ENCODE measurements around the gene SAE1. TPM values are rescaled to one million over a fixed set of nuclear protein-coding genes. Genes with fewer than 3 reads are reported as not detected.
"Not testable (repeated sequence)": the region's sequence is repeated elsewhere in the genome, so short reads cannot be mapped to it uniquely, and the experiment has no call there.

Gene SAE1
- total RNA-seq, 1 donor from 2014 or later, result 57.4 TPM

DNA sequence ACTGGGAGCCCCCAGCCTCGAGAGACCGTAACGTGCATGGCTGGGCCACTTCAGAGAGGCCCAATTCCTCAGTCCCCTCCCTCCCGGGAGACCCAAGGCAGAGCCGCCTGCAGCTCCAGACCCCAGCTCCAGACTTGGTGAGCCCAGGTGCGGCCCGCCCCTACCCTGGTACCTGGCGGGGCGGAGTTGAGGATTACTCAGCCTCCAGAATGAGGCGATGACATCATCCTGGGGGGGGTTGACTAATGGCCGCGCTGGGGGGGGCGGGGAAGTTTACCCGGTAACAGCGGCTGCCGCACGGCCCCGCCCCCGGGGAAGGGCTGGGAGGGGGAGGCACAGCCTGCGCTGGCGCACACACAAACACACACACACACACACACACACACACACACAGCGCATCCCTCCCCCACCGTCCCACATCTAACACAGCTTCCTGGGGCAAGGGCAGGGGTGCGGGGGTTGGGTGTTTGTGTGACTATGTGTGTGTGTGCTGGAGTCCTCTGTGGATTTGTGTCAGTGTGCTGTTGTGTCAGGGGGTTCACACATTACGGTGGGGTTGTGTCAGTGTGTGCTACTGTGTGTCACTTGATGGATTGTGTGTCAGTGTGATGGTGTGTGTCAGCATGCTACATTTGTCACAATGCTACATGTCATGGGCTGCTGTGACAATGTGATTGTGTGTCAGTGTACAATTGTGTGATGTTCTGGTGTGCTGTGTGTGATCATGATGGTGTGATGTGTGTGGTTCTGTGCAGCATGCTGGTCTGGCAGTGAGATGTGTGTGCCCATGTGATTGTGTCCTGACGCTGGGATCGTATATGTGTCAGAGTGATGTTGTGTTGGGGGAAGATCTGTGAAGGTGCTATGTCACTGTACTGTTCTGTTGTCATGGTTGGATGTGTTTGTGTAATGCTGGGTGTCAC is 110.6 kb downstream of the SAE1 start:
- DNase-seq (ENCODE audit: low spot score), result peak; percentile 85

DNA sequence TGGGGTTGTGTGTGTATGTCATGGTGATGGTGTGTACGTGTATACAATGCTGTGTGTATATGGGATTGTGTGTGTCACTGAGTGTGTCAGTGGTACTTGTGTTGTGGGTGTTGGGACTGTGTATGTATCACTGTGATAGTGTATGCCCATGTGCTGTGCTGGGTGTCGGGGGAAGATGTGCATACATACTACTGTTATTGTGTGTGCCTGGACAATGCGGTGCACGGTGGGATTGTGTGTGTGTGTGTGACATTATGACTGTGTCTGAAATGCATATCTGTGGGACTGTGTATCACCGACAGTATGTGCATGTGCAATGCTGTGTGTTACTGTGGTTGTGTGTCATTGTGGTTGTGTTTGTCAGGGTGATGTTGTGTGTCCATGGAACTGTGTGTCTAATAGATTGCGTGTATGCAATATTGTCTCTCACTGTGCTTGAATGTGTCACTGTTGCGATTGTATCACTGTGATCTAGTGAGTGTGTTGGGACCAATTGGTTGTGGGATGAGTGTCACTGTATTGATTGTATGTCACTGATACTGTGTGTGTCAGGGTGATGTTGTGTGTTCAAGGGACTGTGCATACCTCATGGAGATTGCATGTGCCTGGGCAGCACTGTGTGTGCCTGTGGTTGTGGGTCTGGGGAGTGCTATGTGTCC is 111.4 kb downstream of the SAE1 start:
- no peak for DNase-seq (ENCODE audit: low spot score)

DNA sequence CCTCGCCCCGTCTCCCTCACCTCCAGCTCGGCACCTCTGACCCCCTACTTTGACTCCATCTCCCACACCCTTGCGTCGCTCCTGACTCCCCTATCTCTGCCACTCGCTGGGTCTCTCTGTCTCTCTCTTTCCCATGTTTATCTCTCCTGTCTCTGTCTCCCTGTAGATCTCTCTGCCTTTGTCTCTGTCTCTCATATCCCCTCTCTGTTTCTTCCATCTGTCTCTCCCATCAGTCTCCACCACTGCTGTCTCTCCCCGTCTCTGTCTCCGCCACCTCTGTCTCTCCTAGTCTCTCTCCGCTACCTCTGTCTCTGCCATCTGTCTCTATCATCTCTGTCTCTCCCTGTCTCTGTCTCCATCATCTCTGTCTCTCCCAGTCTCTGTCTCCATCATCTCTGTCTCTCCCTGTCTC is 112.7 kb downstream of the SAE1 start:
- DNase-seq (ENCODE audit: low spot score), result no peak

DNA sequence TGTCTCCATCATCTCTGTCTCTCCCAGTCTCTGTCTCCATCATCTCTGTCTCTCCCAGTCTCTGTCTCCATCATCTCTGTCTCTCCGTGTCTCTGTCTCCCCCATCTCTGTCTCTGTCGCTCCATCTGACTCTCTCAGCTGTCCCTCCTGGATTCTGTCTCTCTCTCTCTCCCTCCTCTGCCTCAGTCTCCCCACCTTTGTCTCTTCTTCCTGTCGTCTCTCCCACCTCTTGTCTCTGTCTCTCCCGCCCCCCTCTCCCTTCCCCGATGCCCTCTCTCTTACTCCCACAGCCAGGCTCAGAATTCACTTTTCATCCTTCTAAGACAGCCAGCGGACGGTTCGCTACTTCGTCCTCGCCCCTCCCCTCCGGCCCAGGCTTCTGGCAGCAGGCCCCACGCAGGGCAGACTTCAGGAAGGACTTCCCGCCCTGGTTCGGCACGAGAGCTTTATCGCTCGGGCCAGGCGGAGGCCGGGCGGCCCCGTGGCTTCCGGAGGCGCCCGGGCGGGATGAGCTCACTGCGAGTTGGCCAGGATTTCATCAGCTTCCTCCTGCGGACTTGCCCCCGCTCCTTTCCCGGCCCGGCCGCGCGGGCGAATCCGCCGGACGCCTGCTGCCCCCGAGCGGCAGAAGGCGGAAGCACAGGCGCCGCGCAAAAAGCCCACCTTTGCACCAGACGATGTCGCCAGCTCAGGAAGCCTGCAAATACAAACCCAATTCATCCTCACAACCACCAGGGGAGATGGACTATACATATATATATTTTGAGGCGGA is 113.3 kb downstream of the SAE1 start:
- peak; percentile 93 for DNase-seq (ENCODE audit: low spot score)

DNA sequence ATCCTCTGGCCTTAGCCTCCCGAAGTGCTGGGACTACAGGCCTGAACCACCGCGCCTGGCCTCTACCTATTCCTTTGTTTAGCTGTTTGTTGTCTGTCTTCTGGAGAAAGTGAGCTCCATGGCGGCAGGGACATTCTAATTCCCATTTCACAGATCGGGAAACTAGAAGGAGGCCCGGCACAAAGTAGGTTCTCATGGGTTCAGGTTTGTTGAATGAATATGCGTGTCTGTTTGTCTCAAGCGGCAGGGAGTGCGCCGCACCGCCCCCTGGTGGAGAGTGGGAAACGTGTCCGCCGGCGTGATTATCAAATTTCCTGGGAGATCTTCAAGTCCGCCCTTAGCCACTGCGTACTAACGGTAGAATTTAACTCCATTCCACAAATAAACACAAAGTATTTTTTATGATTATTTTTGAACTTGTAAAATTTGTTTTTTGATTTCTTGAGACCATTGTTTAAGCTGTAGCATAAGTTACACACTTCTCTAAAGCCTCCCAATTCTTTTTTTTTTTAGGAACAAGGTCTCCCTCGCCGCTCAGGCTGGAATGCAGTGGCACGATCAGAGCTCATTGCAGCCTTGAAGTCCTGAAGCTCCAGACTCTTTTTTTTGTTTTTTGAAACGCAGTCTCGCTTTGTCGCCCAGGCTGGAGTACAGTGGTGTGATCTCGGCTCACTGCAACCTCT is 116.8 kb downstream of the SAE1 start:
- peak; percentile 83 for DNase-seq (ENCODE audit: low spot score)

DNA sequence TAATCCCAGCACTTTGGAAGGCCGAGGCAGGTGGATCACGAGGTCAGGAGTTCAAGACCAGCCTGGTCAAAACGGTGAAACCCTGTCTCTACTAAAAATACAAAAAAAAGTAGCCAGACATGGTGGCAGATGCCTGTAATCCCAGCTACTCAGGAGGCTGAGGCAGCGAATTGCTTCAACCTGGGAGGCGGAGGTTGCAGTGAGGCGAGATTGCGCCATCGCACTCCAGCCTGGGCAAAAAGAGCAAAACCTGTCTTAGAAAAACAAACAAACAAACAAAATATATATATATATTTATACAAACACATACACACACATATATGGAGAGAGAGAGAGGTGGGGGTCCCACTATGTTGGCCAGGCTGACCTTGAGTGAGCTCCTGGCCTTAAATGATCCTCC is 122.4 kb downstream of the SAE1 start:
- DNase-seq (ENCODE audit: low spot score), result not testable (repeated sequence)

DNA sequence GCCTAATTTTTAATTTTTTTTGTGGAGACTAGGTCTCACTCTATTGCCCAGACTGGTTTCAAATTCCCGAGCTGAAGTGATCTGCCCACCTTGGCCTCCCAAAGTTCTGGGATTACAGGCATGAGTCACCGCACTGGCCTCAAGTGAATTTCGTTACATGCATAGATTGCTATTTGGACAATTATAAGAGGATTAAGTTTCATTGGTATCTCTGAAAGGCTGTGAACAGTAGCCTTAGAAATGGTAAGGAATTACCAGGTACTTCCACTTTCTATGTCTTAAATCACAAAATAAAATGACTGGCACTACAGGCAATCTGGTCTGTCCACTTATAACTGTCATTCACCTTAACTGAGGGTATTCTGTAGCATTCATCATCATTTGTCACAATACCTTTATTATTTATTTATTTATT is 122.8 kb downstream of the SAE1 start:
- DNase-seq (ENCODE audit: low spot score), result no peak

DNA sequence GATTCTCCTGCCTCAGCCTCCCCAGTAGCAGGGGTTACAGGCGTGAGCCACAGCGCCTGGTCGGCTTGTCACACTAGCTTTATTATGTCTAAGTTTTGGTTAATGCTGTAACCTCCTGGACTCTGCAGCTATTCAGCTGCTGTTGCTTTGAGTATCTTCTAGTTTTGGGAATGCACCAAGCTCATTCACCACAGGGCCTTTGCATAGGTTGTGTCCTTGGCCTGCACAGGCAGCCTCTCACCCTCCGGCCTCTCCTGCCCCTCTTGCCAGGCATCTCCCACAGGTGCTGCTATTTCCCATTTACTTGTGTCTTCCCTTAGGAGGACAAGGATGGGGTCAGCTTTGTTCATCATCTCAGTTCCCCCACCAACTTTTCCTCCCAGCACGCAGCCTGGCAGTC is 123.3 kb downstream of the SAE1 start:
- no peak for DNase-seq (ENCODE audit: low spot score)

DNA sequence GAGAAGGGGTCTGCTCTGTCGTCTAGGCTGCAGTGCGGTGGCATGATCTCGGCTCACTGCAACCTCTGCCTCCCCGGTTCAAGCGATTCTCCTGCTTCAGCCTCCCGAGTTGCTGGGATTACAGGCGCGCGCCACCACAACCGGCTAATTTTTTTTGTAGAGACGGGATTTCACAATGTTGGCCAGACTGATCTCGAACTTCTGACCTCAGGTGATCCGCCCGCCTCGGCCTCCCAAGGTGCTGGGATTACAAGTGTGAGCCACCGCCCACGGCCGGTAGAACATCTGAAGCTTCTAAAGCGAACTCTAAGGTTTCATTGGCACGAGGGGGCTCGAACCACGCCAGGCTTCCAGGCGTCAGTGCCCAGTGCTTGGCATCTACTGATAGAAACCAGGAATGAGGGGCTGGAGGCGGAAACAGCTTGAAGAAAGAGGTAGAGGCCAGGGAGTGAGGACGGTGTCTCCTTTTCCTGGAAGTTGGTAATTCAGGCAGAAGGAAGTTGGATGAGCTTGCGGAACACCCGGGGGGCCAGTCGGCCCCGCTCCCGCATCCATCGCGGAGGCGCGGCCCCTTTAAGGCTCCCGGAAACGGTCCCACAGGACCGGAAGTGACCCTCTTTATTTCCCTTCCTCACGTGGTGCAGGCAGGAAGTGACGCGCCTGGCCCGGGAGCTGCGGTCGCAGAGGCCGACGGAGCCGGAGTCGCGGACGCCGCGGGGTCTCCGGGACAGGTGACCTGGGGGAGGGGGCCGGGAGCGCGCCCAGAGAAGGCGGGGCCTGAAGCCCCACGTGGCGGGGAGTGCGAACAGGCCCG is 125.5 kb downstream of the SAE1 start, which contains the start of gene CCDC9:
Gene CCDC9, plus strand, starts transcription at position 647 of the 814 bp plus-strand sequence. CDS start 1,876 bp downstream, outside the sequence.
- DNase-seq (ENCODE audit: low spot score), result peak; percentile 96

DNA sequence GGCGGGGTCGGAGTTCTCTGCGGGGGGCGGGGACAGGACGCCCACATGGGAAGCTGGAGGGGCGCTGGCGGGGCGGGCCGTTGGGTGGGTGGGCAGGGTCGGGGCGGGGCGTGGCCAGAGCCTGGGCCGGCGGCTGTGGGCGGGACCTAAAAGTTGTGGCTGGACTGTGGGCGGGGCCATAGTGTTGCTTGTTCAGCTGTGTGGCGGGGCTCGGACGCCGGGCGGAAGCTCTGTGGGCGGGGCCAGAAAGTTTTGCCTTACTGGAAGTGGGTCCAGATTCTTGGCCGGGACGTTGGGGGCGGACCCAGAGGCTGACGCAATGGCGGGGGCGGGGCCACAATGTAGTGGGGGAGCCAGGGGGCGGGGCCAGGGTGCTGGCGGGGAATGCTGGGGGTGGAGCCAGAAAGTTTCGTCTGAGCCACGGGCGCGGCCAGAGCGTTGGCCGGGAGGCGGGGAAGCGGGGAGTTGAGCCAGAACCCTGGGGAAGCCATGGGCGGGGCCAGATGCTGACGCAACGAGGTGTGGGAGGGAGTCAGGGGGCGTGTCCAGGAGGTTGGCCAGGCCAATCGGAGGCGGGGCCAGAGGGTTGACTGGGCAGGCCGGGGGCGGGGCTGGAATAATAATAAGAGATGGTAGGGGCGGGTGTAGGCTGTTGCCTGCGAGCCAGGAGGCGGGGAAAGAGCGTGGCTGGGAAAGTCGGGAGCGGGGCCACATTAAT is 126.2 kb downstream of the SAE1 start:
- DNase-seq (ENCODE audit: low spot score), result peak; percentile 100

DNA sequence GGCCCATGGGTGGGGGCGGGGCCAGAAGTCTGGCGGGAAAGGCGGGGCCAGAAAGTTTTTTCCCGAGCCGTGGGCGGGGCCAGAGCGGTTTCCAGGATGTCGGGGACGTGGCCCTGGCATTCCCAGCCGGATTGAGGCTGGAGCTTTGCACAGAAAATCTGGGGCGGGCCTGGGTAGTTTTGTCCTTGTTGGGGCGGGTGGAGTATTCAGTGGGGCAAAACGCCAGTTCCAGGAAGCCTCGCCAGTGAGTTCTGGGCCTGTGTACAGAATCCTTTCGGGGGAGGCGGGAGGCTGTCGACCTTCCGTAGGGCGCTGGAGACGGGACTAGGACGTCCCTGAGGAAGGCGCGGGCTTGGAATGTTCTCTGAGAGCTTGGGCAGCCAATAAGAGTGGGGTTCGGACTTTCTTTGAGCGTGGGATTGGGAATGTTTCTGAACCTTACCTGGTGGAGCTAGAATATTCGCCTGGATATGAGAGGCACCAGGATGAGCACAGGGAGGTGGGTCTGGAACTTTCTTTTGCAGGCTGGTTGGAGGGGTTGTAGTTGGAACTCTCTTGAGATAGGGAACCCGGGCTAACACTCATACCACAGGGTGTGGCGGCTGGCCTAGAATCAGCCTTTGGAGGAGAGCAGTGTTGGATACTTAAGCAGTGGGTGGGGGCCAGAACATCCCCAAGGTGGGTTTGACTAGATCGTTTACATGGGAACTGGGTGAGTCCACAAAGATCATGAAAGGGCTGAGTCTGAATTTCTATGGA is 127.0 kb downstream of the SAE1 start:
- DNase-seq (ENCODE audit: low spot score), result no peak

DNA sequence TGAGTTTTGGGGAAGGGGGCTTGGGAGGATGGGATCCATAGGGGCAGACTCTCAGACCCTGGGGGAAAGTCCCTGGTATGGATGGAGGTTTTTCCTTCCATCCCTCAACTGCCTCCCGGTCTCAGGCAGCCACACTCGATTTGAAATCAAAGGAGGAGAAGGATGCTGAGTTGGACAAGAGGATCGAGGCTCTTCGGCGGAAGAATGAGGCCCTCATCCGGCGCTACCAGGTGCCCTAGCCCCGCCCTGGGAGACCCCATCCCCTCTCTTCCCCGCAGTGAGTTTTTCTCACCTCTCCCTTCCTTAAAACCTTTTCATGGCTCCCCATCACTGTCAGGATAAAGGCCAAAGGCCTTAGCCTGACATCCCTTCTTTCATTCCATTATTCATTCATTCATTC is 127.8 kb downstream of the SAE1 start:
- DNase-seq (ENCODE audit: low spot score), result no peak

DNA sequence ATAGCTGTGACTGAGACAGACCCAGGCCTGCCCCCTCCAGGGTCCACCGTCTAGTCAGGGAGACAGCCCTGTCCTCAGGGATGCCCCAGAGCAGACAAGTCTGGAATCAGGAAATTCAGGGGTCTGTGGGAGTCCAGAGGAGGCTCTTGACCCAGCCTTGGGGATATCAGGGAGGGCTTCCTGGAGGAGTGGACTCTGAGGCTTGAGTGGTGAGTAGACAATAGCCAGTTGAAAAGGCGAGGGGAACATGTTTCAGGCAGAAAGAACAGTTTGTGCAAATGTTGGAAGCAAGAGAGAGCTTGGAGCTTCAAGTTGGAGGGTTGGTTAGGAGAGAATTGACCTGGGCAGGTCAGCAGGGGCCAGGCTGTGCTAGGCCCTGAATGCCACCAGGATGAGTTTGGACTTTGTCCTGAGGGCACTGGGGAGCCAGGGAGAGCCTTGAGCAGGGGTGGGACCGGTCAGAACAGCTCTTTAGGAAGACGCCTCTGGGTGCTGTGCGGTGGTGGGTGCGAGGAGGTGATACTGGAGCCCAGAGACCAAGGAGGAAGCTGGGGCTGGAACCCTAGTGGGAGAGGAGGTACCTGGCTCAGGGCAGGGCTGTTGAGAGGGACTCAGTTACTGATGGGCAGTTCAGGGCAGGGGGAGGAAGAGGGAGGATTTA is 128.4 kb downstream of the SAE1 start:
- no peak for DNase-seq (ENCODE audit: low spot score)

Other genes starting within 250 kb of the SAE1 start
- 0.40 TPM for gene NPAS1, start 111.0 kb upstream of the SAE1 start, total RNA-seq
- gene TMEM160, start 82.2 kb upstream of the SAE1 start, total RNA-seq, result 40.4 TPM
- 45.1 TPM for gene ZC3H4, start 17.1 kb upstream of the SAE1 start, total RNA-seq
- gene BBC3, start 100.4 kb downstream of the SAE1 start, total RNA-seq, result 11.2 TPM
- 32.5 TPM for gene CCDC9, start 125.7 kb downstream of the SAE1 start, total RNA-seq
- gene INAFM1, start 144.1 kb downstream of the SAE1 start, total RNA-seq, result 33.5 TPM
- gene C5AR1, start 179.0 kb downstream of the SAE1 start, total RNA-seq, result 18.7 TPM
- 1.6 TPM for gene C5AR2, start 201.3 kb downstream of the SAE1 start, total RNA-seq
- gene DHX34, start 218.5 kb downstream of the SAE1 start, total RNA-seq, result 19.1 TPM